Nephron progenitor cell (in vitro differentiated cells): Measurements from ENCODE around the gene MSS51.
"Not testable (repeated sequence)": the region's sequence is repeated elsewhere in the genome, so short reads cannot be mapped to it uniquely, and the experiment has no call there.

Source experiments
- DNase-seq: peaks from one replicate; pipeline ENCODE4 v3.0.0; 2021
- H3K27ac Mint-ChIP-seq: 2 replicates; pipeline ENCODE4 v1.8.0; 2021; ENCODE audit warnings: mild to moderate bottlenecking, moderate library complexity, mixed read lengths
- H3K27me3 Mint-ChIP-seq: 2 replicates; pipeline ENCODE4 v1.8.0; 2021; ENCODE audit warnings: mild to moderate bottlenecking, low read depth, mixed read lengths; ENCODE audit not compliant: poor library complexity
- H3K36me3 Mint-ChIP-seq: 2 replicates; pipeline ENCODE4 v1.8.0; 2021; ENCODE audit warnings: low read depth, mixed read lengths
- H3K4me1 Mint-ChIP-seq: 2 replicates; pipeline ENCODE4 v1.8.0; 2021; ENCODE audit warnings: mixed read lengths
- H3K4me3 Mint-ChIP-seq: 2 replicates; pipeline ENCODE4 v1.8.0; 2021; ENCODE audit warnings: mild to moderate bottlenecking, moderate library complexity, mixed read lengths
- H3K9me3 Mint-ChIP-seq: 2 replicates; pipeline ENCODE4 v1.8.0; 2021; ENCODE audit warnings: mild to moderate bottlenecking, moderate library complexity, mixed read lengths
- TF ChIP-seq, protein P1 (sequence below): fragments of 200-600 bp; sonication (generic); IDR thresholded peaks from 2 replicates; pipeline ENCODE4 v1.5.0; 2021; ENCODE audit warnings: antibody characterized with exemption

MSS51 gene

DNA sequence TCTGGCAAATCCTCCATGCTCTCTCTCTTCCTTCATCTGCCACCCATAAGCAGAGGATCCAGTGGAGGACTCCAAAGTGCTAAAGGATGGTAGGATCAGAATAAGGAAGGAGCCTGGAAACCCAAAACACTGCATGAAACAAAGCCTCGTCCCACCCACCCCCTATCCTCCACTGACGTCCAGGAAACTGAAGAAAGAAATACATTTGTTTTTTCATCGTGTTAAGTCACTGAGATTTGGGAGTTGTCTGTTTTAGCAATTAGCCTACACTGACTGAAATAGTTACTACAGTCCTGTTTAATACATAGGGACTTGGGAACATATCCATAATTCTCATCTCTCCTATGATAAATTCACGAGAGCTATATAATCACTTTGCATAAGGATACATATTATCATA is 34.3 kb downstream of the MSS51 start:
- TF ChIP-seq, protein P1, sequence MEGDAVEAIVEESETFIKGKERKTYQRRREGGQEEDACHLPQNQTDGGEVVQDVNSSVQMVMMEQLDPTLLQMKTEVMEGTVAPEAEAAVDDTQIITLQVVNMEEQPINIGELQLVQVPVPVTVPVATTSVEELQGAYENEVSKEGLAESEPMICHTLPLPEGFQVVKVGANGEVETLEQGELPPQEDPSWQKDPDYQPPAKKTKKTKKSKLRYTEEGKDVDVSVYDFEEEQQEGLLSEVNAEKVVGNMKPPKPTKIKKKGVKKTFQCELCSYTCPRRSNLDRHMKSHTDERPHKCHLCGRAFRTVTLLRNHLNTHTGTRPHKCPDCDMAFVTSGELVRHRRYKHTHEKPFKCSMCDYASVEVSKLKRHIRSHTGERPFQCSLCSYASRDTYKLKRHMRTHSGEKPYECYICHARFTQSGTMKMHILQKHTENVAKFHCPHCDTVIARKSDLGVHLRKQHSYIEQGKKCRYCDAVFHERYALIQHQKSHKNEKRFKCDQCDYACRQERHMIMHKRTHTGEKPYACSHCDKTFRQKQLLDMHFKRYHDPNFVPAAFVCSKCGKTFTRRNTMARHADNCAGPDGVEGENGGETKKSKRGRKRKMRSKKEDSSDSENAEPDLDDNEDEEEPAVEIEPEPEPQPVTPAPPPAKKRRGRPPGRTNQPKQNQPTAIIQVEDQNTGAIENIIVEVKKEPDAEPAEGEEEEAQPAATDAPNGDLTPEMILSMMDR, result no peak
- Mint-ChIP-seq H3K4me3 (no peak overlapping the region), H3K27me3 (no peaks in the 10 kb centered on the region), H3K9me3 (no peaks in the 10 kb centered on the region), H3K27ac (no peak overlapping the region), H3K4me1 (no peaks in the 10 kb centered on the region), H3K36me3 (peaks cover 36% of the 10 kb centered on the region)
- DNase-seq, result no peak

DNA sequence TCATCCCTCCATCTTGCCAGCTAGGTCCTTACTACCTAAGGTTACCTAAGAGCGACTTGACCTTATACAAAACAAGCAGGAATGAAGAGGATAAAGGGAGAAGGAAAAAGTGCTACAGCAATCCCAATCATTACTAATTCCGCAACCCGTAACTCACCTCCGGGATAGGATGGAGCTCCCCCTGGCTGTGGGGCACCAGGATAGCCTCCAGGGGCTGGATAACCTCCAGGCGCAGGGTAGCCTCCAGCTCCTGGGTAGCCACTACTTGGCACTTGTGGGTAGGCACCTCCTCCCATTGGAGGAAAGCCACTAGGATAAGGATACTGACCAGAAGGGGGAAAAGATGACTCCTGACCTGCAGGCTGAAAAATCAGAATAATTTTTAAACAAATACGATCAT is 35.3 kb downstream of the MSS51 start:
- no peak overlapping the region for H3K27ac Mint-ChIP-seq
- H3K4me1 Mint-ChIP-seq, result no peaks in the 10 kb centered on the region
- H3K36me3 Mint-ChIP-seq, result peaks cover 45% of the 10 kb centered on the region
- peaks cover 5% of the 10 kb centered on the region for H3K9me3 Mint-ChIP-seq
- TF ChIP-seq, protein P1, result no peak
- no peak overlapping the region for H3K4me3 Mint-ChIP-seq
- DNase-seq, result no peak
- no peaks in the 10 kb centered on the region for H3K27me3 Mint-ChIP-seq

DNA sequence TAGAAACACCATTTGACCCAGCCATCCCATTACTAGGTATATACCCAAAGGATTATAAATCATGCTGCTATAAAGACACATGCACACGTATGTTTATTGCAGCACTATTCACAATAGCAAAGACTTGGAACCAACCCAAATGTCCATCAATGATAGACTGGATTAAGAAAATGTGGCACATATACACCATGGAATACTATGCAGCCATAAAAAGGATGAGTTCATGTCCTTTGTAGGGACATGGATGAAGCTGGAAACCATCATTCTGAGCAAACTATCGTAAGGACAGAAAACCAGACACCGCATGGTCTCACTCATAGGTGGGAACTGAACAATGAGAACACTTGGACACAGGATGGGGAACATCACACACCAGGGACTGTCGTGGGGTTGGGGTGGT is 39.0 kb downstream of the MSS51 start:
- H3K4me3 Mint-ChIP-seq, H3K9me3 Mint-ChIP-seq, DNase-seq, H3K27ac Mint-ChIP-seq, H3K4me1 Mint-ChIP-seq, H3K27me3 Mint-ChIP-seq: not testable (repeated sequence)
- peaks cover 65% of the 10 kb centered on the region for H3K36me3 Mint-ChIP-seq

DNA sequence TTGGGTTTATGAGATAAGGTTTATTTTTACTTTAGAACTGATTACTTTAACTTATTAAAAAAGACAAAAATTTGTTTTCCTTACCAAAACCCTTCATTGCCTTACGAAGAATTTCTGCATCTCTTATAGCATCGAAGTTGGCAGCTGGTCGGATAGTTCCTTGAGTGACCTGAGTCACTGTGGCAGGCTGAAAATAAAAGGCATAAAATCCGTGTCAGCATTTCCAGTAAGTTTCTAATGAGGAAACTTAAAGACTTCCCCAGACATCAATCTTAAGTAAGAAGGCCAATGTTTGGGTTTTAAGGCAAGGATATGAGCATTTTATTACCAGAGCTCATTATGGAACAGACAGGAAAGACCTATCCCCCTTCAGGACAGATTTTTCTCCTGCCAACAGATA is 45.1 kb downstream of the MSS51 start:
- H3K9me3 Mint-ChIP-seq, result peaks cover 4% of the 10 kb centered on the region
- no peaks in the 10 kb centered on the region for H3K27me3 Mint-ChIP-seq
- no peaks in the 10 kb centered on the region for H3K4me1 Mint-ChIP-seq

DNA sequence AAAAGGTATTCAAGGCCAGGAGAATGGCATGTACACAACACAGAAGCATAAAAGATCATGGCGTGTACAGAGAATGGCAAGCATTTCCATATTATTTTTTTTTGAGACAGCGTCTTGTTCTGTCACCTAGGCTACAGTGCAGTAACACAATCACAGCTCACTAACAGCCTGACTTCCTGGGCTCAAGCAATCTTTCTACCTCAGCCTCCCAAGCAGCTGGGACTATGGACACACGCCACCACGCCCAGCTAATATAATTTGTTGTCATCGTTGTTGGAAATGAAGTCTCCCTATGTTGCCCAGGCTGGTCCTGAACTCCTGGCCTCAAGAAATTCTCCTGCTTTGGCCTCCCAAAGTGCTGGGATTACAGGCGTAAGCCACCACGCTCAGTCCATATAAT is 46.8 kb downstream of the MSS51 start:
- H3K27ac Mint-ChIP-seq, result no peak overlapping the region
- DNase-seq, result no peak
- no peaks in the 10 kb centered on the region for H3K9me3 Mint-ChIP-seq
- H3K4me1 Mint-ChIP-seq, result no peaks in the 10 kb centered on the region
- H3K36me3 Mint-ChIP-seq, result peaks cover 48% of the 10 kb centered on the region
- no peak overlapping the region for H3K4me3 Mint-ChIP-seq
- no peaks in the 10 kb centered on the region for H3K27me3 Mint-ChIP-seq
- TF ChIP-seq, protein P1, result no peak

More for the DNA sequence above, 45.1 kb downstream of the MSS51 start:
- peaks cover 52% of the 10 kb centered on the region for H3K36me3 Mint-ChIP-seq
- H3K4me3 Mint-ChIP-seq, result no peak overlapping the region
- TF ChIP-seq, protein P1, result no peak
- H3K27ac Mint-ChIP-seq, result no peak overlapping the region
- no peak for DNase-seq

DNA sequence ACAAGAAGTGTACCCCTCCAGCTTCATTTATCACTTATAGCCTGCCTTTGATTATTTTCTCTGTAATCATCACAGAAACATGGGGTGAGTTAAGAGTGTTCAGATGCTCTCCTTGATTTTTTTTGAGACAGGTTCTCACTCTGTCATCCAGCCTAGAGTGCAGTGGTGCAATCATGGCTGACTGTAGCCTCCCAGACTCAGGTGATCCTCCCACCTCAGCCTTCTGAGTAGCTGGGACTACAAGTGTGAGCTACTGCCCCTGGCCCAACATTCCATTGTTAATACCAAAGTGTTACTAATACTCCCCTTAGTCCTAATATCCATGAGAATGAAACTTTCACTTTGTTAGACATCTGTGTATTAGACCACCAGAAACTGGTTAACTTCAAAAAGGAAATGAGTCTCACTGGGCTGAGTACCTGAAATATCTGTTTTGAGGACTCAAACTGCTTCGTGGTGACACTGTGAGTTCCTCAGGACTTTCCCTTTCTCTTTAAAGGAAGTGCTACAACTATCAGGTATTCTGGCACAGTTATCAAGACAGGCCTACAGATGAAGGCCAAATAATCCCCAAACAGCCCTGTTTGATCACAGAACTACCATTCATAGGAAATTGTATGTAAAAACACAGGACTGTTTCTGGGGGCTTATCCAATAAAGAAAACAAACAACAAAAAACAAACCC is 54.2 kb downstream of the MSS51 start:
- no peaks in the 10 kb centered on the region for H3K27me3 Mint-ChIP-seq
- peak overlapping the region; percentile 56 for H3K27ac Mint-ChIP-seq
- no peaks in the 10 kb centered on the region for H3K4me1 Mint-ChIP-seq
- H3K36me3 Mint-ChIP-seq, result peaks cover 49% of the 10 kb centered on the region
- DNase-seq, result no peak
- H3K4me3 Mint-ChIP-seq, result no peak overlapping the region
- no peaks in the 10 kb centered on the region for H3K9me3 Mint-ChIP-seq
- TF ChIP-seq, protein P1, result no peak
